Fibroblast of lung (primary cell): ENCODE measurements around the gene OXSR1. TPM values are rescaled to one million over a fixed set of nuclear protein-coding genes. Genes with fewer than 3 reads are reported as not detected.

Experiments
- DNase-seq, 2 donors: peaks; one replicate each; pipeline versions ENCODE4 v3.0.0 to v3.0.0-alpha.2; 2010; ENCODE audit warnings: low read depth in 2 of 2
- H2AFZ ChIP-seq: 2 replicates; pipeline ENCODE4 v1.5.1; 2012; ENCODE audit warnings: low read length, control low read depth, inconsistent platforms
- H3K27ac ChIP-seq: 2 replicates; pipeline ENCODE4 v1.5.1; 2011; ENCODE audit warnings: low read length, control low read depth; ENCODE audit not compliant: insufficient read depth
- H3K27me3 ChIP-seq: 2 replicates; pipeline ENCODE4 v1.5.1; 2011; ENCODE audit warnings: mild to moderate bottlenecking, low read length; ENCODE audit not compliant: control insufficient read depth, insufficient read depth
- H3K36me3 ChIP-seq: 2 replicates; pipeline ENCODE4 v1.5.1; 2011; ENCODE audit warnings: low read length; ENCODE audit not compliant: control insufficient read depth, insufficient read depth
- H3K4me1 ChIP-seq: 2 replicates; pipeline ENCODE4 v1.5.1; 2011; ENCODE audit warnings: low read length; ENCODE audit not compliant: control insufficient read depth, insufficient read depth; ENCODE audit errors: extremely low read depth
- H3K4me2 ChIP-seq: 2 replicates; pipeline ENCODE4 v1.5.1; 2011; ENCODE audit warnings: low read length, control low read depth; ENCODE audit not compliant: insufficient read depth; ENCODE audit errors: extremely low read depth
- H3K4me3 ChIP-seq, 4 experiments: fragments of 200-600 bp in 1 of 4; sonication (generic) in 1 of 4; replicated peaks in 1 of 4; 2 replicates each; pipeline ENCODE4 v1.5.1; 2011 to 2016; ENCODE audit warnings: low read length in 4 of 4, low read depth in 3 of 4, mild to moderate bottlenecking in 3 of 4, control low read depth in 2 of 4, inconsistent platforms in 1 of 4, mixed read lengths in 1 of 4; ENCODE audit not compliant: insufficient read depth in 1 of 4; ENCODE audit errors: control extremely low read depth in 1 of 4
- H3K79me2 ChIP-seq: 2 replicates; pipeline ENCODE4 v1.5.1; 2012; ENCODE audit warnings: mild to moderate bottlenecking, low read length, inconsistent platforms; ENCODE audit not compliant: control insufficient read depth, insufficient read depth
- H3K9ac ChIP-seq: 2 replicates; pipeline ENCODE4 v1.5.1; 2011; ENCODE audit warnings: mild to moderate bottlenecking, low read length, control low read depth; ENCODE audit not compliant: insufficient read depth
- H3K9me3 ChIP-seq: 2 replicates; pipeline ENCODE4 v1.5.1; 2012; ENCODE audit warnings: low read depth, low read length; ENCODE audit not compliant: control insufficient read depth, insufficient read depth
- H4K20me1 ChIP-seq: 2 replicates; pipeline ENCODE4 v1.5.1; 2011; ENCODE audit warnings: low read length; ENCODE audit not compliant: control insufficient read depth, insufficient read depth; ENCODE audit errors: extremely low read depth
- CTCF ChIP-seq, 2 donors: IDR thresholded peaks in 1 of 2; conservative IDR thresholded peaks in 1 of 2; 1 replicate in 1 of 2; 2 replicates in 1 of 2; pipeline ENCODE4 v1.5.1; 2011 to 2012; ENCODE audit warnings: low read length in 2 of 2, control low read depth in 1 of 2, inconsistent platforms in 1 of 2, low read depth in 1 of 2, mild to moderate bottlenecking in 1 of 2
- EZH2 ChIP-seq: IDR thresholded peaks from 2 replicates; pipeline ENCODE4 v1.5.1; 2012; ENCODE audit warnings: low read length, control low read depth, mild to moderate bottlenecking; ENCODE audit errors: missing control alignments
- polyA plus RNA-seq, 2 donors: library from polyadenylated mRNA; depleted of rRNA in 1 of 2; stranded (reverse) in 1 of 2; unstranded in 1 of 2; fragments of >200 nt; gene quantifications; 2 replicates each; pipeline ENCODE4 v1.2.1, GENCODE V29; 2011 to 2012; ENCODE audit warnings: missing spikeins in 1 of 2
- total RNA-seq: library from RNA; depleted of rRNA; stranded (reverse); fragments of >200 nt; gene quantifications from 2 replicates; pipeline ENCODE4 v1.2.1, GENCODE V29; 2014

The OXSR1 gene
- total and polyA plus RNA-seq, 2 donors (not counting 1 experiment from before 2014, with no cell fraction given), result 32.7 to 45.2 TPM

DNA sequence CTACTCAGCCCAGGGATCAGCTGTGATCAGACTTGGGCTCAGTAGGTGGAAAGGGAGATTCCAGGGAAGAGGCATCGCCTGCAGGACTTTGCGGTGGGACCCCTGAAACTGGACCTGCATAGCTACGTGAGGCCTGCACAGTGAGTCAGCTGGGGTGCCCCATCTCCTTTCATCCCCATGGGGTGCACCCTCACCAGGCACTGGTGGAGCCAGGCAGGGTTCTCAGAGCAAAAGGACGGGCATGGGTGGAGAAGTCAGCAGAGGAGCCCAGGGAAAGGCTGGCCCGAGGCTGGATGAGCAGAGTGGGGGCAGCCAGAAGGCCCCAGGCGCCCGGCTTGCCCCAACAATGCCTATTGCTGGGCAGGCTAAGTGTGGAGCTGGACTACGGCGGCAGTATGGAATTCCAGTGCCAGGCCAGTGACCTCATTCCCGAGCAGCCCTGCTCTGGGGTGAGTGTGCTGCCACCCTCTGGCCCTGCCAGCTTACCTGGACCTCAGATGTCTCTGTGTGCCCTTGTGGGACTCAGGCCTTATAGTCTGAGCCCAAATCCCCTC lies 48.1 kb upstream of the OXSR1 start:
- H3K4me3 ChIP-seq, result no peak overlapping the region
- no peak for DNase-seq
- no peak overlapping the region for H3K27ac ChIP-seq
- no peaks in the 10 kb centered on the region for H3K9me3 ChIP-seq
- TF ChIP-seq EZH2 (no peak), CTCF (conservative IDR thresholded peaks at IDR 0.05 in 1 of 2, IDR thresholded peaks at IDR 0.05 in 1 of 2; ENCODE audit: low read depth in 1 of 2, low read length in 2 of 2) (no peak)
- H3K36me3 ChIP-seq, result peaks cover 4% of the 10 kb centered on the region
- H3K4me1 ChIP-seq, result no peaks in the 10 kb centered on the region
- H3K9ac ChIP-seq, result no peak overlapping the region
- H3K27me3 ChIP-seq, result no peaks in the 10 kb centered on the region
- H2AFZ ChIP-seq, result no peak overlapping the region
- H4K20me1 ChIP-seq, result no peaks in the 10 kb centered on the region
- H3K79me2 ChIP-seq, result no peaks in the 10 kb centered on the region
- no peak overlapping the region for H3K4me2 ChIP-seq

DNA sequence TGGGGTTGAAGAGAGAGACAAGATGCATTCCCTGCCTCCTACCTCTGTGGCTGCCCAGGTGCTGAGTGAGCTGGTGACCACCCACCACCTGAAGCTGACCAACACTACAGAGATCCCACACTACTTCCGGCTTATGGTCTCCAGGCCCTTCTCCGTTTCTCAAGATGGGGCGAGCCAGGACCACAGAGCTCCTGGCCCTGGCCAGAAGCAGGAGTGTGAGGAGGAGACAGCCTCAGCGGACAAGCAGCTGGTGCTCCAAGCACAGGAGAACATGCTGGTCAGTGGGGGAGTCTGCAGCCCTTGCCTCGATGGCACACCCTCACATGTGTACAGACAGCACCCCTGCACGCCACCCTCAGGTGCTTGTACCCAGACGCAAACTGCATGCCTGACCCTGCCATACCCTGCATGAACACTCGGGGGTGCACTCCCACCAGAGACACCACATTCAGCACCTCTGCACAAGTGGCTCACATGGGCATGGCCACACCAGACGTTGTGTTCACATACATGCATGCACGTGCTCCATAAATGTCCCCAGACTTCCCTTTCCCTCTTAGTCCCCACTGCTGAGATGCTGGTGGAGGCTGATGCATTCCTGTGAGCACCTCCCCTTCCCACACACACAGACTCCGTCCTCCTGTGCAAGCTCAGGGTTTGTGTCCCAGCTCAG lies 47.5 kb upstream of the OXSR1 start:
- peak; percentile 53 to 82 for TF ChIP-seq CTCF (conservative IDR thresholded peaks at IDR 0.05 in 1 of 2, IDR thresholded peaks at IDR 0.05 in 1 of 2; ENCODE audit: low read depth in 1 of 2, low read length in 2 of 2)
- TF ChIP-seq EZH2, result no peak
- H3K9me3 ChIP-seq, result no peaks in the 10 kb centered on the region
- peak; percentile 39 to 59 for DNase-seq

GRCh38 chr3:38118421-38119247 lies 46.7 kb upstream of the OXSR1 start:
- H3K4me2 ChIP-seq, result no peak overlapping the region
- DNase-seq, result no peak
- TF ChIP-seq CTCF (conservative IDR thresholded peaks at IDR 0.05 in 1 of 2, IDR thresholded peaks at IDR 0.05 in 1 of 2; ENCODE audit: low read depth in 1 of 2, low read length in 2 of 2) (no peak), EZH2 (no peak)

More for the DNA sequence above, 47.5 kb upstream of the OXSR1 start:
- H3K36me3 ChIP-seq, result peaks cover 4% of the 10 kb centered on the region
- H3K4me1 ChIP-seq, result no peaks in the 10 kb centered on the region
- H2AFZ ChIP-seq, result no peak overlapping the region
- no peak overlapping the region for H3K4me3 ChIP-seq
- no peaks in the 10 kb centered on the region for H4K20me1 ChIP-seq
- no peaks in the 10 kb centered on the region for H3K79me2 ChIP-seq
- no peak overlapping the region for H3K4me2 ChIP-seq
- H3K9ac ChIP-seq, result no peak overlapping the region
- H3K27me3 ChIP-seq, result no peaks in the 10 kb centered on the region
- H3K27ac ChIP-seq, result no peak overlapping the region

More at GRCh38 chr3:38118421-38119247, 46.7 kb upstream of the OXSR1 start:
- Histone ChIP-seq H3K9ac (no peak overlapping the region), H3K9me3 (no peaks in the 10 kb centered on the region), H3K27me3 (no peaks in the 10 kb centered on the region), H2AFZ (no peak overlapping the region), H3K4me1 (no peaks in the 10 kb centered on the region), H4K20me1 (no peaks in the 10 kb centered on the region), H3K79me2 (no peaks in the 10 kb centered on the region), H3K36me3 (peaks cover 6% of the 10 kb centered on the region), H3K4me3 (no peak overlapping the region), H3K27ac (no peak overlapping the region)
